ENCODE results near the gene MED12L. TPM values are rescaled to one million over a fixed set of nuclear protein-coding genes. Genes with fewer than 3 reads are reported as not detected.

The MED12L gene
- total and polyA plus RNA-seq, 10 of the 15 experiments (the other 5 are each of a cell fraction or from before 2014, with no cell fraction given) = 0.01 to 0.06 (median 0.03) TPM; not detected in 2

- FAIRE-seq (no peak), DNase-seq (ENCODE audit: low read depth, low spot score) (no peak), ATAC-seq (peak; percentile 68)
- H3K4me3 ChIP-seq = no peak overlapping the region
- H2AFZ ChIP-seq (ENCODE audit: control insufficient read depth, low read depth, low read length) = no peak overlapping the region
- in situ Hi-C loops (cut with MboI) = no loop called here
- no peak overlapping the region for H3K27ac ChIP-seq (ENCODE audit: control insufficient read depth, insufficient read depth)
- H3K36me3 ChIP-seq (ENCODE audit: control insufficient read depth in 2 of 2, insufficient read depth in 2 of 2, low read length in 1 of 2) = no peaks in the 10 kb centered on the region
- H3K4me2 ChIP-seq (ENCODE audit: control insufficient read depth, insufficient read depth) = no peak overlapping the region
- WGBS (ENCODE audit: insufficient coverage, insufficient replicate concordance, low lambda C conversion rate, missing lambda C conversion rate) = under 1% methylated on average over 5 of the region's 5 CpGs
- H3K4me1 ChIP-seq (ENCODE audit: control insufficient read depth, insufficient read depth, low read length) = no peaks in the 10 kb centered on the region
- RAD21 ChIA-PET (ENCODE audit: unreplicated experiment) = no interaction called here
- H3K27me3 ChIP-seq (replicated peaks in 1 of 2; ENCODE audit: control insufficient read depth in 2 of 2, insufficient read depth in 2 of 2, low read length in 1 of 2) = no peaks in the 10 kb centered on the region; a peak in 1 of 4 replicates
- no peaks in the 10 kb centered on the region for H3K79me2 ChIP-seq (ENCODE audit: control insufficient read depth, insufficient read depth, low read length)
- no TSS peak for BruUV-seq (replicated peaks)
- intact Hi-C loops (cut with micrococcal nuclease; ENCODE audit: unreplicated experiment) = no loop called here
- CTCF ChIA-PET = interaction anchor here (0.6 to 2.1 kb wide), 5 partner anchors 11 to 358 kb away, joined by 4 to 6 read pairs (median 5); partner anchors contain the start of gene P2RY12
- H4K20me1 ChIP-seq (ENCODE audit: control insufficient read depth, insufficient read depth) = no peaks in the 10 kb centered on the region
- SMC1A ChIA-PET (ENCODE audit: uncharacterized antibody, unreplicated experiment) = interaction anchor here (0.7 to 4.5 kb wide), 6 partner anchors 10 to 1073 kb away, joined by 3 to 39 read pairs (median 6); partner anchors contain the start of gene P2RY12
- no peak overlapping the region for H3K9ac ChIP-seq (ENCODE audit: control insufficient read depth, insufficient read depth, low read length)
- POLR2A ChIA-PET = interaction anchor here (0.7 to 1.0 kb wide), 2 partner anchors 11 to 14 kb away, joined by 3 read pairs; partner anchors contain the start of gene P2RY12
- no peaks in the 10 kb centered on the region for H3K9me3 ChIP-seq (replicated peaks; ENCODE audit: control insufficient read depth, insufficient read depth, low read length)
- no peak for TF ChIP-seq BCLAF1 (IDR thresholded peaks at IDR 0.05)
- TF ChIP-seq HDGF (IDR thresholded peaks at IDR 0.05) = no peak
- TF ChIP-seq NKRF (conservative IDR thresholded peaks at IDR 0.05) = no peak
- no peak for TF ChIP-seq PAX5 (IDR thresholded peaks at IDR 0.05; ENCODE audit: borderline replicate concordance, low read depth, low read length)
- no peak for TF ChIP-seq NRF1 (conservative IDR thresholded peaks at IDR 0.05; ENCODE audit: low read depth, low read length)
- no peak for TF ChIP-seq EGR1 (IDR thresholded peaks at IDR 0.05; ENCODE audit: borderline replicate concordance in 1 of 2, low read depth in 2 of 2, low read length in 2 of 2)
- TF ChIP-seq IKZF1 (conservative IDR thresholded peaks at IDR 0.05) = no peak
- TF ChIP-seq MYB (IDR thresholded peaks at IDR 0.05; ENCODE audit: borderline replicate concordance, low read depth, low read length) = no peak
- TF ChIP-seq NFIC (IDR thresholded peaks at IDR 0.05; ENCODE audit: low read depth, low read length) = 0 out of 2 replicates have a peak, but pooled peaks have one; percentile 26
- TF ChIP-seq JUNB (IDR thresholded peaks at IDR 0.05) = 0 out of 2 replicates have a peak, but pooled peaks have one; percentile 14
- peak; percentile 44; the same call in 1 of the 2 replicates for TF ChIP-seq EED (IDR thresholded peaks at IDR 0.05; ENCODE audit: low read depth)
- TF ChIP-seq E4F1 (IDR thresholded peaks at IDR 0.05; ENCODE audit: borderline replicate concordance, partially characterized antibody) = no peak
- peak; percentile 77 for TF ChIP-seq RUNX3 (IDR thresholded peaks at IDR 0.05; ENCODE audit: low read length)
- TF ChIP-seq CTCF (IDR thresholded peaks at IDR 0.05 in 2 of 3, conservative IDR thresholded peaks at IDR 0.05 in 1 of 3; ENCODE audit: control insufficient read depth in 2 of 3, extremely low read depth in 1 of 3, insufficient read depth in 1 of 3, low read depth in 3 of 3, low read length in 3 of 3) = no peak
Measured at GRCh38 chr3:151398895-151399294, 313.4 kb downstream of the MED12L start.

All from GM12878 (cell line).